ENCODE measurements around the gene FHAD1. TPM values are rescaled to one million over a fixed set of nuclear protein-coding genes. Genes with fewer than 3 reads are reported as not detected.

FHAD1 gene
- total RNA-seq, 2 experiments from 2014 or later: not detected

DNA sequence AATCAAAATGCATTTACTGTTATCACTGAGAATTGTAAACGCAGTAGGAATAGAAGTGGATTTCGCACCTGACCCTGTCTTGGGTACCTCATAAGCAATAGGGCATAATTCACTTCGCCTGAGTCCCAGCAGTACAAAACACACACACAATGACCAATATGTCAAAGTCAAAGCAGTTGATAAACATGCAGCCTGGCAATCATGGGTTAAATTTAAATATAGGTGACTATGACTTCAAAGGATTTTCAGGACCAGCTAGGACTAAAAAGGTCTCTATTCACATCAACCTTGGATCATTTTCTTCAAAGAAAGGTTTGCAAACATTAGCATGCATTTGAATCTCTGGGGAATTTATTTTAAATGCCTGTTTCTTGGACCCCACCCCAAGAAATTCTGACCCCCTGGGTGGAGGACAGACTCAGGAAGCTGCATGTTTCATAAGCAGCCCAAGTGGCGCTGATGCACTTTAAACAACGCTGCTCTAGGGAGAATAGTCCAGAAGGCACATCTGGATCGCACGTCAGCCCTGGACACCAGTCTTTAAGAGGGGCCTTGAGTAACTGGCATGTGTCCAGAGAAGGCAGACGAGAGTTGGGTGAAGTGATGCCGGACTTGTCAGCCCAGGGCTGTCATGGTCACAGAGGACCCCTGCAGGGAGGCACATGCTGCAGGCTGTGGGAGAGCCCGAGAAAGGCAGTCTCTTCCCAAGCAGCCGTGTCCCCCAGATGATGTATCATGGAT is 107.0 kb downstream of the FHAD1 start:
- no peaks in the 10 kb centered on the region for H3K79me2 ChIP-seq (ENCODE audit: insufficient read depth, low read depth, low read length)
- DNase-seq (ENCODE audit: low spot score): no peak
- ChIA-PET CTCF (ENCODE audit: unreplicated experiment) (no interaction called here), POLR2A (no interaction called here)
- H3K4me2 ChIP-seq (ENCODE audit: low read length): no peak overlapping the region
- no peak overlapping the region for H2AFZ ChIP-seq (ENCODE audit: low read length)
- H3K9me3 ChIP-seq (ENCODE audit: low read length): no peaks in the 10 kb centered on the region
- intact Hi-C loops (cut with micrococcal nuclease; ENCODE audit: unreplicated experiment): no loop called here
- H3K9me2 ChIP-seq (ENCODE audit: insufficient read depth, low read length): no peaks in the 10 kb centered on the region
- BruUV-seq (replicated peaks): no TSS peak
- no peaks in the 10 kb centered on the region for H3K36me3 ChIP-seq (ENCODE audit: insufficient read depth, low read length)
- no peaks in the 10 kb centered on the region for H4K20me1 ChIP-seq (ENCODE audit: insufficient read depth, low read length)
- TF ChIP-seq, protein P1, sequence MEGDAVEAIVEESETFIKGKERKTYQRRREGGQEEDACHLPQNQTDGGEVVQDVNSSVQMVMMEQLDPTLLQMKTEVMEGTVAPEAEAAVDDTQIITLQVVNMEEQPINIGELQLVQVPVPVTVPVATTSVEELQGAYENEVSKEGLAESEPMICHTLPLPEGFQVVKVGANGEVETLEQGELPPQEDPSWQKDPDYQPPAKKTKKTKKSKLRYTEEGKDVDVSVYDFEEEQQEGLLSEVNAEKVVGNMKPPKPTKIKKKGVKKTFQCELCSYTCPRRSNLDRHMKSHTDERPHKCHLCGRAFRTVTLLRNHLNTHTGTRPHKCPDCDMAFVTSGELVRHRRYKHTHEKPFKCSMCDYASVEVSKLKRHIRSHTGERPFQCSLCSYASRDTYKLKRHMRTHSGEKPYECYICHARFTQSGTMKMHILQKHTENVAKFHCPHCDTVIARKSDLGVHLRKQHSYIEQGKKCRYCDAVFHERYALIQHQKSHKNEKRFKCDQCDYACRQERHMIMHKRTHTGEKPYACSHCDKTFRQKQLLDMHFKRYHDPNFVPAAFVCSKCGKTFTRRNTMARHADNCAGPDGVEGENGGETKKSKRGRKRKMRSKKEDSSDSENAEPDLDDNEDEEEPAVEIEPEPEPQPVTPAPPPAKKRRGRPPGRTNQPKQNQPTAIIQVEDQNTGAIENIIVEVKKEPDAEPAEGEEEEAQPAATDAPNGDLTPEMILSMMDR (conservative IDR thresholded peaks at IDR 0.05; ENCODE audit: low read length): no peak
- no peak overlapping the region for H3K27ac ChIP-seq (ENCODE audit: low read depth, low read length, poor library complexity, severe bottlenecking)
- H3K4me1 ChIP-seq (ENCODE audit: insufficient read depth, low read length, poor library complexity, severe bottlenecking): no peaks in the 10 kb centered on the region
- no peak overlapping the region for H3K4me3 ChIP-seq (ENCODE audit: low read depth, low read length, poor library complexity, severe bottlenecking)

DNA sequence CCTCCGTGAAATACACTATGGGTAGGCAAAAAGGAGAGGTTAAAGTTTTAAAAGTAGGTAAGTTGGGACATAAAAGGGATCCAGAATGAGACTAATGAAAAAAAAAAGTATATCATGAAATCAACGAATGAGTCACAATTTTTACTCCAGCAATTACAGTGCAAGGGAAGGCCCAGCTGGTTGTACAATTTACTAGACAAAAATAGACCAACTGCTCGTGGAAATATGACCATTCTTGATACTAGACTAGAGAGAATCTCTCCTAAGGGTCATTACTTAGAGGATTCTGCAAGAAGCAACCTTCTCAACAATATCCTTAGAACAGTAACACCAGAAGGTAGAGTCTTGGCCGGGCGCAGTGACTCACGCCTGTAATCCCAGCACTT is 107.5 kb downstream of the FHAD1 start:
- no peaks in the 10 kb centered on the region for H3K79me2 ChIP-seq (ENCODE audit: insufficient read depth, low read depth, low read length)
- no peaks in the 10 kb centered on the region for H3K9me2 ChIP-seq (ENCODE audit: insufficient read depth, low read length)
- H3K4me3 ChIP-seq (ENCODE audit: low read depth, low read length, poor library complexity, severe bottlenecking): no peak overlapping the region
- no peak overlapping the region for H3K4me2 ChIP-seq (ENCODE audit: low read length)
- no peak for TF ChIP-seq EZH2phosphoT487 (IDR thresholded peaks at IDR 0.05; ENCODE audit: borderline replicate concordance, low read depth, low read length)
- TF ChIP-seq, protein P1 (conservative IDR thresholded peaks at IDR 0.05; ENCODE audit: low read length): no peak
- no TSS peak for BruUV-seq (replicated peaks)
- no peak for DNase-seq (ENCODE audit: low spot score)
- no peaks in the 10 kb centered on the region for H3K9me3 ChIP-seq (ENCODE audit: low read length)
- no peaks in the 10 kb centered on the region for H4K20me1 ChIP-seq (ENCODE audit: insufficient read depth, low read length)
- H2AFZ ChIP-seq (ENCODE audit: low read length): no peak overlapping the region
- POLR2A ChIA-PET: no interaction called here
- no peak overlapping the region for H3K27ac ChIP-seq (ENCODE audit: low read depth, low read length, poor library complexity, severe bottlenecking)
- no peaks in the 10 kb centered on the region for H3K36me3 ChIP-seq (ENCODE audit: insufficient read depth, low read length)
- CTCF ChIA-PET (ENCODE audit: unreplicated experiment): no interaction called here
- no peaks in the 10 kb centered on the region for H3K4me1 ChIP-seq (ENCODE audit: insufficient read depth, low read length, poor library complexity, severe bottlenecking)
- intact Hi-C loops (cut with micrococcal nuclease; ENCODE audit: unreplicated experiment): no loop called here

DNA sequence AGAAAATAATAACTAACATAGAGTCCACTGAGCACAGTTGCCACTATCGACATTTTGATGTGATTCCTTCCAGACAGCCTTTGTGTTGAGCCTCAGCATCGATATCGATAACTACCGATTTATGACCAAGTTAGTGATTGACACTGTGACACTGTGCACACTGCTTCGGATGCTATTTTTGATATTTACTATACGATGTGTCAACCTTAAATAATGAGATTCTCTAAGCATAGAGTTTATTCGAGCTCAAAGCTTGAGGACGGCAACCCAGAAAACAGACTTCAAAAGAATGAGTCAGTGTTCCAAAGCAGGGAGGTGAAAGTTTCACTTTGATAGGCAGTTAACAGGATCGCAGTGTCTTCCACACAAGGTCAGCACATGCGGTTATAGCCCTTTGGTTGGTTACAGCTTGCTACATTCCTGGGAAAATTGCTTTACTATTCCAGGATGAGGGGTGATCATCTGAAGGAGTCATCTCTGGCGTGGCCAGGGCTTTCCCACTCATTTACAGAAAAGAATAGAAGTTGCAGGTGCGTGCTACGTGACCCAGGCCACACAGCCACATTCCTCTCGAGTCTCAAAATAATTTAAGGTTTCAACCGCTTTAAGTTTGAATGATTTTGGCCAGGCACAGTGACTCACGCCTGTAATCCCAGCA is 109.1 kb downstream of the FHAD1 start:
- Histone ChIP-seq H3K4me3 (ENCODE audit: low read depth, low read length, poor library complexity, severe bottlenecking) (no peak overlapping the region), H3K4me2 (ENCODE audit: low read length) (no peak overlapping the region), H3K4me1 (ENCODE audit: insufficient read depth, low read length, poor library complexity, severe bottlenecking) (no peaks in the 10 kb centered on the region), H3K9me2 (ENCODE audit: insufficient read depth, low read length) (no peaks in the 10 kb centered on the region), H3K79me2 (ENCODE audit: insufficient read depth, low read depth, low read length) (no peaks in the 10 kb centered on the region), H4K20me1 (ENCODE audit: insufficient read depth, low read length) (no peaks in the 10 kb centered on the region), H3K27ac (ENCODE audit: low read depth, low read length, poor library complexity, severe bottlenecking) (no peak overlapping the region), H2AFZ (ENCODE audit: low read length) (no peak overlapping the region), H3K36me3 (ENCODE audit: insufficient read depth, low read length) (no peaks in the 10 kb centered on the region), H3K9me3 (ENCODE audit: low read length) (no peaks in the 10 kb centered on the region)
- DNase-seq (ENCODE audit: low spot score): no peak
- CTCF ChIA-PET (ENCODE audit: unreplicated experiment): no interaction called here
- no TSS peak for BruUV-seq (replicated peaks)
- intact Hi-C loops (cut with micrococcal nuclease; ENCODE audit: unreplicated experiment): no loop called here
- TF ChIP-seq, protein P1 (conservative IDR thresholded peaks at IDR 0.05; ENCODE audit: low read length): no peak
- TF ChIP-seq EZH2phosphoT487 (IDR thresholded peaks at IDR 0.05; ENCODE audit: borderline replicate concordance, low read depth, low read length): no peak
- POLR2A ChIA-PET: no interaction called here
